Spleen (tissue), 7 donors: ENCODE data around the gene GALNT17.

ENCODE experiments used
- CTCF ChIP-seq, 11 experiments: fragments of 200-600 bp in 7 of 11; fragments of 450-650 bp in 4 of 11; sonication (generic) in 4 of 11; IDR thresholded peaks in 8 of 11; conservative IDR thresholded peaks in 3 of 11; 1 replicate in 7 of 11; 2 replicates in 4 of 11; pipeline versions ENCODE4 v1.4.0 to v1.8.0; 2016 to 2021; ENCODE audit warnings: antibody characterized with exemption in 11 of 11, inconsistent platforms in 4 of 11, mild to moderate bottlenecking in 1 of 11
- POLR2AphosphoS5 ChIP-seq, 3 donors: sonication (generic); formaldehyde crosslinking; IDR thresholded peaks; one replicate each; pipeline ENCODE4 v1.5.1; 2017; ENCODE audit warnings: antibody characterized with exemption in 3 of 3
- donor health status: DM: no; HTN: no; CAD: no; lungs with moderate emphysema.
- donor health status: DM: no; HTN: no; CAD: no.
- donor health status: DM: no; HTN: no; CAD: no.

DNA sequence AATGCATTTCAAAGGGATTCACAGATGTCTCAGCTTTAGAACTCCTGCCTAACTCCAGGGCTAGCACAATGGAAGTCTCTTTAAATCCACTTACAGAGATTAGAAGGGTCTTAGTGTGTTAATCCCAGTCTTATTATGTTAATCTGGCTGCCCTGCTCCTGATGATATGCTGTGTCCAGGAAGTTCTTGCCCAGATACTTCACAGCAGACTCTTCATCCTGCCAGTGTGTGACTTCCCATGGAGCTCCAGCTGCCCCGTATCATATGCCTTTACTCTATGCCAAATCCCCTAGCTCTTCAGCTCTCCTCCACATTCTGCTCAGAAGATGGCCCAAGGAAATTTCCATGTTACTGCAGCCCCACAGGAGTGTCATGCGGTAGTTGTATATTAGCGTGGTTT is 533.8 kb downstream of the GALNT17 start:
- TF ChIP-seq CTCF (IDR thresholded peaks at IDR 0.05 in 8 of 11, conservative IDR thresholded peaks at IDR 0.05 in 3 of 11) (no peak), POLR2AphosphoS5 (IDR thresholded peaks at IDR 0.05) (no peak)
